ENCODE results near the gene RSBN1. TPM values are rescaled to one million over a fixed set of nuclear protein-coding genes. Genes with fewer than 3 reads are reported as not detected.
A peak's percentile ranks its signal among the peaks of the same experiment; 100 is the strongest.

Gene RSBN1
- total RNA-seq, 1 experiment from 2014 or later = 15.5 TPM

- no peak for TF ChIP-seq CDX4 (CRISPR knock-in tag; IDR thresholded peaks at IDR 0.05; ENCODE audit: borderline replicate concordance)
- TF ChIP-seq SP1 (CRISPR knock-in tag; conservative IDR thresholded peaks at IDR 0.05) = no peak
- TF ChIP-seq, protein P1, sequence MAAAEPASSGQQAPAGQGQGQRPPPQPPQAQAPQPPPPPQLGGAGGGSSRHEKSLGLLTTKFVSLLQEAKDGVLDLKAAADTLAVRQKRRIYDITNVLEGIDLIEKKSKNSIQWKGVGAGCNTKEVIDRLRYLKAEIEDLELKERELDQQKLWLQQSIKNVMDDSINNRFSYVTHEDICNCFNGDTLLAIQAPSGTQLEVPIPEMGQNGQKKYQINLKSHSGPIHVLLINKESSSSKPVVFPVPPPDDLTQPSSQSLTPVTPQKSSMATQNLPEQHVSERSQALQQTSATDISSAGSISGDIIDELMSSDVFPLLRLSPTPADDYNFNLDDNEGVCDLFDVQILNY (CRISPR knock-in tag; IDR thresholded peaks at IDR 0.05) = no peak
- no peak for TF ChIP-seq USF2 (CRISPR knock-in tag; IDR thresholded peaks at IDR 0.05)
- TF ChIP-seq, protein P2, sequence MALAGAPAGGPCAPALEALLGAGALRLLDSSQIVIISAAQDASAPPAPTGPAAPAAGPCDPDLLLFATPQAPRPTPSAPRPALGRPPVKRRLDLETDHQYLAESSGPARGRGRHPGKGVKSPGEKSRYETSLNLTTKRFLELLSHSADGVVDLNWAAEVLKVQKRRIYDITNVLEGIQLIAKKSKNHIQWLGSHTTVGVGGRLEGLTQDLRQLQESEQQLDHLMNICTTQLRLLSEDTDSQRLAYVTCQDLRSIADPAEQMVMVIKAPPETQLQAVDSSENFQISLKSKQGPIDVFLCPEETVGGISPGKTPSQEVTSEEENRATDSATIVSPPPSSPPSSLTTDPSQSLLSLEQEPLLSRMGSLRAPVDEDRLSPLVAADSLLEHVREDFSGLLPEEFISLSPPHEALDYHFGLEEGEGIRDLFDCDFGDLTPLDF (CRISPR knock-in tag; IDR thresholded peaks at IDR 0.05) = no peak
- no peak for TF ChIP-seq USF1 (CRISPR knock-in tag; IDR thresholded peaks at IDR 0.05)
Observed at GRCh38 chr1:113836534-113836933, 24.3 kb upstream of the RSBN1 start (continued).

DNA sequence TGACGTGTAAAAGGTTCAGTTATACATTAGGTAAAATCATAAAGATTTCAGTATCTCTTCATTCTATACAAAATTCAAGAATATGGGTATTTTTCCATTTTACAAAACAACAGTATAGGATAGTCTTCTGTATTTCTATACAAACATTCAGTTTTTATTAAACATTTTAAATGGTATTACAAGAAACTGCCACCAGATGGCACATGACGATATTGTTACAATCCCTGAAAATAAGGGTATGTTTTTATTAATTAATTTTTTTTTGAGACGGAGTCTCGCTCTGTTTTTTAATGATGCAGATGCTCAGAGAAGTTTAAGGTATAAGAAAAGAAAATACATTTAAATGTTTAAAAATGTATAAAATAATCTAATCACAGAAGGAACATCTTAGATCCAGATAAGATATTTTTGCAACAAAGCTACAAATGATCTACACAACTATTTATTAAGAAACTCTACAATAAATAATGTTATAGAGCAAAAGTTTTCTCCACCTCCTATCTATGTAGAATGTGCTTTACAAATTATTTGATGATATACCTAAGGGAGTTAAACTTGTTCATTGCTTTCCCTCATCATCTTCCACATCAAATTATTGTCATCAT, 23.5 kb upstream of the RSBN1 start:
- POLR2A ChIA-PET = no interaction called here
- no peak for ATAC-seq
- peaks cover 8% of the 10 kb centered on the region; the same call in 1 of the 2 replicates for H3K27me3 Mint-ChIP-seq (ENCODE audit: low read depth)
- CTCF ChIA-PET = interaction anchor here (0.6 to 2.2 kb wide), 14 partner anchors 10 to 143 kb away, joined by 3 to 7 read pairs (median 4); partner anchors contain the start of genes HIPK1, OLFML3 and RSBN1
- no peak overlapping the region for H3K27ac Mint-ChIP-seq
- no peak for DNase-seq (ENCODE audit: low spot score)
- H3K36me3 Mint-ChIP-seq = no peaks in the 10 kb centered on the region
- H3K9me3 Mint-ChIP-seq = no peaks in the 10 kb centered on the region
- no peaks in the 10 kb centered on the region for H3K4me1 Mint-ChIP-seq
- TF ChIP-seq CTCF (IDR thresholded peaks at IDR 0.05) = peak; percentile 24; the same call in 1 of the 2 replicates
- TF ChIP-seq NFE2L1 (CRISPR knock-in tag; IDR thresholded peaks at IDR 0.05) = no peak
- no peak overlapping the region for H3K4me3 Mint-ChIP-seq

GRCh38 chr1:113834716-113835115, 22.4 kb upstream of the RSBN1 start:
- ChIA-PET POLR2A (no interaction called here), CTCF (interaction anchor here (0.7 to 2.2 kb wide), 6 partner anchors 17 to 142 kb away, joined by 3 to 7 read pairs (median 4); partner anchors contain the start of genes HIPK1 and RSBN1)
- no peak overlapping the region for H3K4me3 Mint-ChIP-seq
- H3K9me3 Mint-ChIP-seq = no peaks in the 10 kb centered on the region
- no peak for ATAC-seq
- no peak overlapping the region for H3K27ac Mint-ChIP-seq
- peaks cover 8% of the 10 kb centered on the region; the same call in 1 of the 2 replicates for H3K27me3 Mint-ChIP-seq (ENCODE audit: low read depth)
- no peaks in the 10 kb centered on the region for H3K4me1 Mint-ChIP-seq
- H3K36me3 Mint-ChIP-seq = no peaks in the 10 kb centered on the region
- no peak for DNase-seq (ENCODE audit: low spot score)
- TF ChIP-seq NR3C1 (CRISPR knock-in tag; conservative IDR thresholded peaks at IDR 0.05; ENCODE audit: low read depth) (no peak), ZNF317 (CRISPR knock-in tag; IDR thresholded peaks at IDR 0.05; ENCODE audit: borderline replicate concordance, low read depth) (no peak), ZNF121 (CRISPR knock-in tag; IDR thresholded peaks at IDR 0.05) (no peak), MAX (CRISPR knock-in tag; IDR thresholded peaks at IDR 0.05) (no peak), MLX (CRISPR knock-in tag; IDR thresholded peaks at IDR 0.05) (no peak), NFYB (CRISPR knock-in tag; conservative IDR thresholded peaks at IDR 0.05; ENCODE audit: low read depth) (no peak), GABPB1 (CRISPR knock-in tag; IDR thresholded peaks at IDR 0.05) (no peak), ZBTB21 (CRISPR knock-in tag; IDR thresholded peaks at IDR 0.05; ENCODE audit: borderline replicate concordance) (no peak), ZNF232 (CRISPR knock-in tag; IDR thresholded peaks at IDR 0.05) (no peak), JUN (CRISPR knock-in tag; IDR thresholded peaks at IDR 0.05) (no peak), SOX15 (CRISPR knock-in tag; IDR thresholded peaks at IDR 0.05) (no peak), ZNF671 (CRISPR knock-in tag; IDR thresholded peaks at IDR 0.05) (no peak), MYBL2 (CRISPR knock-in tag; IDR thresholded peaks at IDR 0.05) (no peak), IRF2 (CRISPR knock-in tag; IDR thresholded peaks at IDR 0.05; ENCODE audit: borderline replicate concordance, low read depth) (no peak), KAT7 (CRISPR knock-in tag; IDR thresholded peaks at IDR 0.05; ENCODE audit: borderline replicate concordance) (no peak)
- TF ChIP-seq, protein P3, sequence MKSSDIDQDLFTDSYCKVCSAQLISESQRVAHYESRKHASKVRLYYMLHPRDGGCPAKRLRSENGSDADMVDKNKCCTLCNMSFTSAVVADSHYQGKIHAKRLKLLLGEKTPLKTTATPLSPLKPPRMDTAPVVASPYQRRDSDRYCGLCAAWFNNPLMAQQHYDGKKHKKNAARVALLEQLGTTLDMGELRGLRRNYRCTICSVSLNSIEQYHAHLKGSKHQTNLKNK (CRISPR knock-in tag; IDR thresholded peaks at IDR 0.05) = no peak
